GM18517 (cell line): Measurements from ENCODE around the gene CDC14A.
"Not testable (repeated sequence)": the region's sequence is repeated elsewhere in the genome, so short reads cannot be mapped to it uniquely, and the experiment has no call there.

Source experiments
- ATAC-seq: cut with Tn5 transposase; IDR thresholded peaks from one replicate; pipeline ENCODE4 v1.9.1; 2021; ENCODE audit warnings: mild to moderate bottlenecking, moderate library complexity; ENCODE audit not compliant: unreplicated experiment

The CDC14A gene

GRCh38 chr1:100396651-100397050, 44.3 kb downstream of the CDC14A start:
- ATAC-seq = no peak

- ATAC-seq = no peak
These were observed 45.4 kb downstream of the CDC14A start for GRCh38 chr1:100397681-100398080.

GRCh38 chr1:100398648-100399047, 46.3 kb downstream of the CDC14A start:
- no peak for ATAC-seq

- ATAC-seq = peak; percentile 65
These were observed 48.1 kb downstream of the CDC14A start for GRCh38 chr1:100400404-100400803.

- no peak for ATAC-seq
These were observed 52.5 kb downstream of the CDC14A start for GRCh38 chr1:100404821-100405220.

GRCh38 chr1:100405902-100406301, 53.6 kb downstream of the CDC14A start:
- not testable (repeated sequence) for ATAC-seq

GRCh38 chr1:100407390-100407789, 55.1 kb downstream of the CDC14A start:
- not testable (repeated sequence) for ATAC-seq

- no peak for ATAC-seq
These were observed 58.7 kb downstream of the CDC14A start for GRCh38 chr1:100411019-100411418.

GRCh38 chr1:100411574-100411973, 59.3 kb downstream of the CDC14A start:
- no peak for ATAC-seq

- ATAC-seq = no peak
These were observed 60.7 kb downstream of the CDC14A start for GRCh38 chr1:100413035-100413434.

- no peak for ATAC-seq
These were observed 62.6 kb downstream of the CDC14A start for GRCh38 chr1:100414693-100415497.

GRCh38 chr1:100415498-100415778, 63.1 kb downstream of the CDC14A start:
- ATAC-seq = no peak

- no peak for ATAC-seq
These were observed 66.8 kb downstream of the CDC14A start for GRCh38 chr1:100419072-100419471.

GRCh38 chr1:100422065-100422464, 69.8 kb downstream of the CDC14A start:
- no peak for ATAC-seq

- peak; percentile 91 for ATAC-seq
These were observed 71.6 kb downstream of the CDC14A start for GRCh38 chr1:100423832-100424337.

- ATAC-seq = no peak
These were observed 75.9 kb downstream of the CDC14A start for GRCh38 chr1:100428160-100428559.

- no peak for ATAC-seq
These were observed 78.0 kb downstream of the CDC14A start for GRCh38 chr1:100430325-100430756.

- no peak for ATAC-seq
These were observed 79.6 kb downstream of the CDC14A start for GRCh38 chr1:100431954-100432353.

- ATAC-seq = no peak
These were observed 81.3 kb downstream of the CDC14A start for GRCh38 chr1:100433563-100433962.

GRCh38 chr1:100434831-100435230, 82.5 kb downstream of the CDC14A start:
- ATAC-seq = no peak

GRCh38 chr1:100438375-100438774, 86.1 kb downstream of the CDC14A start:
- ATAC-seq = no peak

GRCh38 chr1:100438789-100439188, 86.5 kb downstream of the CDC14A start:
- no peak for ATAC-seq
